HG03039 (cell line): ENCODE results near the gene CLSTN1.

Experiments
- ATAC-seq: cut with Tn5 transposase; IDR thresholded peaks from one replicate; pipeline ENCODE4 v1.9.1; 2021; ENCODE audit warnings: mild to moderate bottlenecking, moderate library complexity; ENCODE audit not compliant: unreplicated experiment

Gene CLSTN1

GRCh38 chr1:9732123-9732971, 91.4 kb downstream of the CLSTN1 start:
- no peak for ATAC-seq

- ATAC-seq = no peak
Measured at GRCh38 chr1:9731561-9731960, 92.2 kb downstream of the CLSTN1 start.

GRCh38 chr1:9731051-9731537, 92.7 kb downstream of the CLSTN1 start:
- no peak for ATAC-seq

- no peak for ATAC-seq
Measured at GRCh38 chr1:9730096-9730901, 93.5 kb downstream of the CLSTN1 start.

- ATAC-seq = no peak
Measured at GRCh38 chr1:9729523-9729922, 94.2 kb downstream of the CLSTN1 start.

- ATAC-seq = no peak
Measured at GRCh38 chr1:9728451-9729295, 95.1 kb downstream of the CLSTN1 start.

- no peak for ATAC-seq
Measured at GRCh38 chr1:9726905-9727595, 96.7 kb downstream of the CLSTN1 start.

GRCh38 chr1:9726406-9726805, 97.4 kb downstream of the CLSTN1 start:
- no peak for ATAC-seq

GRCh38 chr1:9724706-9725476, 98.9 kb downstream of the CLSTN1 start:
- no peak for ATAC-seq

- no peak for ATAC-seq
Measured at GRCh38 chr1:9723926-9724325, 99.8 kb downstream of the CLSTN1 start.

- ATAC-seq = no peak
Measured at GRCh38 chr1:9723068-9723805, 100.5 kb downstream of the CLSTN1 start.

GRCh38 chr1:9722378-9722749, 101.4 kb downstream of the CLSTN1 start:
- no peak for ATAC-seq

- ATAC-seq = no peak
Measured at GRCh38 chr1:9721606-9722377, 102.0 kb downstream of the CLSTN1 start.

- ATAC-seq = no peak
Measured at GRCh38 chr1:9720785-9721605, 102.8 kb downstream of the CLSTN1 start.

- no peak for ATAC-seq
Measured at GRCh38 chr1:9719978-9720722, 103.6 kb downstream of the CLSTN1 start.

- ATAC-seq = no peak
Measured at GRCh38 chr1:9718006-9718680, 105.6 kb downstream of the CLSTN1 start.
